Left forelimb (tissue), 1 donor: Measurements from ENCODE around the gene SATB2.

Experiments
- DNase-seq: peaks from one replicate; pipeline ENCODE4 v3.0.0-alpha.2; 2018; ENCODE audit warnings: low spot score

SATB2 gene

GRCh38 chr2:199405241-199405640 is 52.5 kb downstream of the SATB2 start:
- no peak for DNase-seq

GRCh38 chr2:199404841-199405240 is 52.9 kb downstream of the SATB2 start:
- DNase-seq = no peak

- no peak for DNase-seq
These were observed 62.4 kb downstream of the SATB2 start for GRCh38 chr2:199395311-199395710.

- no peak for DNase-seq
These were observed 65.4 kb downstream of the SATB2 start for GRCh38 chr2:199392363-199392762.

GRCh38 chr2:199388728-199389268 is 68.9 kb downstream of the SATB2 start:
- DNase-seq = no peak

GRCh38 chr2:199384043-199384442 is 73.7 kb downstream of the SATB2 start:
- DNase-seq = no peak

GRCh38 chr2:199383021-199383420 is 74.7 kb downstream of the SATB2 start:
- no peak for DNase-seq

- DNase-seq = no peak
These were observed 75.6 kb downstream of the SATB2 start for GRCh38 chr2:199382091-199382490.

GRCh38 chr2:199381531-199381930 is 76.2 kb downstream of the SATB2 start:
- DNase-seq = no peak

- DNase-seq = no peak
These were observed 78.6 kb downstream of the SATB2 start for GRCh38 chr2:199378948-199379650.

GRCh38 chr2:199370150-199370780 is 87.5 kb downstream of the SATB2 start:
- DNase-seq = no peak

GRCh38 chr2:199366406-199366805 is 91.3 kb downstream of the SATB2 start:
- DNase-seq = no peak

GRCh38 chr2:199364153-199364552 is 93.6 kb downstream of the SATB2 start:
- no peak for DNase-seq

- DNase-seq = no peak
These were observed 101.3 kb downstream of the SATB2 start for GRCh38 chr2:199356412-199356811.

- no peak for DNase-seq
These were observed 108.9 kb downstream of the SATB2 start for GRCh38 chr2:199348871-199349270.

- no peak for DNase-seq
These were observed 113.7 kb downstream of the SATB2 start for GRCh38 chr2:199344012-199344411.

GRCh38 chr2:199342334-199342733 is 115.4 kb downstream of the SATB2 start:
- no peak for DNase-seq

GRCh38 chr2:199341123-199341522 is 116.6 kb downstream of the SATB2 start:
- DNase-seq = no peak

- DNase-seq = no peak
These were observed 117.7 kb downstream of the SATB2 start for GRCh38 chr2:199339891-199340605.

GRCh38 chr2:199336546-199336945 is 121.2 kb downstream of the SATB2 start:
- DNase-seq = no peak

GRCh38 chr2:199335502-199335901 is 122.2 kb downstream of the SATB2 start:
- DNase-seq = no peak

- DNase-seq = no peak
These were observed 128.3 kb downstream of the SATB2 start for GRCh38 chr2:199329466-199329865.

GRCh38 chr2:199329031-199329430 is 128.7 kb downstream of the SATB2 start:
- no peak for DNase-seq
